ENCODE measurements around the gene SLFN5.

SLFN5 gene

DNA sequence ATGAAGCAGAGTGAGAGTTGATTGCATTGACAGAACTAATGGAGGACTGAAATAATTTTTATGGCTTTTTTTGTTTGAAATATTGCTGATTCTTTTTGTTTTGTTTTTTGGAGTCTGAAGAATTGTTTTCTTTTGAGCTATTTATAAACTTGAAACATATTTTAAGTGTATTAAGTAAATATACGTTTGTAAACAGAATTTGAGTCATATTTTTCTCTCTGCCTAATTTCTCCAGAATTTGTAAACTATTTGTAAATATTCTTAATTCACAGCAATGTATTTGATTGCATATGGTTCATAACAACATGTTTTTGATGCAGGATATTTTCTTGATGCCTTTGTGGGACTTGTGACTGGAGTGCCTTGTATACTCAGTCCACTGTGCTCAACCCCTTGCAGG, 79.9 kb downstream of the SLFN5 start:
- H3K4me1 ChIP-seq (ENCODE audit: insufficient read depth, low read length) = no peaks in the 10 kb centered on the region
- no peak for DNase-seq
- no peak for ATAC-seq (ENCODE audit: insufficient read depth, low read depth)
- no peaks in the 10 kb centered on the region for H3K79me2 ChIP-seq (ENCODE audit: insufficient read depth, low read length)
- no peak overlapping the region for H3K27ac ChIP-seq (ENCODE audit: low read length)
- no peak overlapping the region for H3K4me2 ChIP-seq (ENCODE audit: insufficient read depth, low read length)
- H3K9me3 ChIP-seq (ENCODE audit: insufficient read depth, low read length, severe bottlenecking) = peaks cover 18% of the 10 kb centered on the region
- no peaks in the 10 kb centered on the region for H3K36me3 ChIP-seq (ENCODE audit: insufficient read depth, low read length)
- H4K20me1 ChIP-seq (ENCODE audit: insufficient read depth, low read length) = no peaks in the 10 kb centered on the region
- H3K4me3 ChIP-seq (ENCODE audit: low read depth in 1 of 2, low read length in 2 of 2) = no peak overlapping the region
- no peak overlapping the region for H2AFZ ChIP-seq (ENCODE audit: low read depth, low read length)
- TF ChIP-seq EZH2 (IDR thresholded peaks at IDR 0.05; ENCODE audit: borderline replicate concordance, low read depth, low read length, severe bottlenecking) = no peak
- TF ChIP-seq, protein P1, sequence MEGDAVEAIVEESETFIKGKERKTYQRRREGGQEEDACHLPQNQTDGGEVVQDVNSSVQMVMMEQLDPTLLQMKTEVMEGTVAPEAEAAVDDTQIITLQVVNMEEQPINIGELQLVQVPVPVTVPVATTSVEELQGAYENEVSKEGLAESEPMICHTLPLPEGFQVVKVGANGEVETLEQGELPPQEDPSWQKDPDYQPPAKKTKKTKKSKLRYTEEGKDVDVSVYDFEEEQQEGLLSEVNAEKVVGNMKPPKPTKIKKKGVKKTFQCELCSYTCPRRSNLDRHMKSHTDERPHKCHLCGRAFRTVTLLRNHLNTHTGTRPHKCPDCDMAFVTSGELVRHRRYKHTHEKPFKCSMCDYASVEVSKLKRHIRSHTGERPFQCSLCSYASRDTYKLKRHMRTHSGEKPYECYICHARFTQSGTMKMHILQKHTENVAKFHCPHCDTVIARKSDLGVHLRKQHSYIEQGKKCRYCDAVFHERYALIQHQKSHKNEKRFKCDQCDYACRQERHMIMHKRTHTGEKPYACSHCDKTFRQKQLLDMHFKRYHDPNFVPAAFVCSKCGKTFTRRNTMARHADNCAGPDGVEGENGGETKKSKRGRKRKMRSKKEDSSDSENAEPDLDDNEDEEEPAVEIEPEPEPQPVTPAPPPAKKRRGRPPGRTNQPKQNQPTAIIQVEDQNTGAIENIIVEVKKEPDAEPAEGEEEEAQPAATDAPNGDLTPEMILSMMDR (IDR thresholded peaks at IDR 0.05; ENCODE audit: borderline replicate concordance, extremely low read depth, low read length, poor library complexity, severe bottlenecking) = no peak
- no peak overlapping the region for H3K9ac ChIP-seq (ENCODE audit: low read depth, low read length)
- no peaks in the 10 kb centered on the region for H3K27me3 ChIP-seq (ENCODE audit: insufficient read depth, low read length, poor library complexity)

Data from DND-41 (cell line).